ENCODE measurements around the gene NDUFS5.
"Not testable (repeated sequence)": the region's sequence is repeated elsewhere in the genome, so short reads cannot be mapped to it uniquely, and the experiment has no call there.

NDUFS5 gene

GRCh38 chr1:39016604-39017171, 9.5 kb upstream of the NDUFS5 start:
- no peak for DNase-seq

- DNase-seq: no peak
Observed at GRCh38 chr1:39017266-39017665, 8.9 kb upstream of the NDUFS5 start.

- not testable (repeated sequence) for DNase-seq
Observed at GRCh38 chr1:39020494-39020893, 5.7 kb upstream of the NDUFS5 start.

GRCh38 chr1:39021426-39021825, 4.7 kb upstream of the NDUFS5 start:
- no peak for DNase-seq

GRCh38 chr1:39023140-39023539, 3.0 kb upstream of the NDUFS5 start:
- DNase-seq: no peak

- DNase-seq: no peak
Observed at GRCh38 chr1:39026866-39027507, 837 bp downstream of the NDUFS5 start.

GRCh38 chr1:39034114-39034654, 8.0 kb downstream of the NDUFS5 start:
- DNase-seq: no peak

- no peak for DNase-seq
Observed at GRCh38 chr1:39036678-39037077, 10.5 kb downstream of the NDUFS5 start.

- no peak for DNase-seq
Observed at GRCh38 chr1:39043513-39043912, 17.4 kb downstream of the NDUFS5 start.

- DNase-seq: no peak
Observed at GRCh38 chr1:39044762-39045161, 18.6 kb downstream of the NDUFS5 start.

- no peak for DNase-seq
Observed at GRCh38 chr1:39045231-39045630, 19.1 kb downstream of the NDUFS5 start.

GRCh38 chr1:39046613-39047210, 20.6 kb downstream of the NDUFS5 start:
- DNase-seq: no peak

- no peak for DNase-seq
Observed at GRCh38 chr1:39047374-39048229, 21.5 kb downstream of the NDUFS5 start.

- DNase-seq: no peak
Observed at GRCh38 chr1:39048745-39049370, 22.7 kb downstream of the NDUFS5 start.

- no peak for DNase-seq
Observed at GRCh38 chr1:39050001-39050400, 23.9 kb downstream of the NDUFS5 start.

- not testable (repeated sequence) for DNase-seq
Observed at GRCh38 chr1:39051193-39051850, 25.2 kb downstream of the NDUFS5 start.

GRCh38 chr1:39051956-39052355, 25.8 kb downstream of the NDUFS5 start:
- no peak for DNase-seq

- not testable (repeated sequence) for DNase-seq
Observed at GRCh38 chr1:39055213-39055710, 29.1 kb downstream of the NDUFS5 start.

- DNase-seq: not testable (repeated sequence)
Observed at GRCh38 chr1:39061516-39061915, 35.4 kb downstream of the NDUFS5 start.

- no peak for DNase-seq
Observed at GRCh38 chr1:39061951-39062350, 35.8 kb downstream of the NDUFS5 start.

GRCh38 chr1:39063191-39063590, 37.0 kb downstream of the NDUFS5 start:
- no peak for DNase-seq

- no peak for DNase-seq
Observed at GRCh38 chr1:39063775-39064174, 37.6 kb downstream of the NDUFS5 start.

All from AML-193 (cell line).